Endothelial cell of umbilical vein (primary cell): ENCODE results near the gene NDUFA12. TPM values are rescaled to one million over a fixed set of nuclear protein-coding genes. Genes with fewer than 3 reads are reported as not detected.

ENCODE experiments used
- BruUV-seq: library from RNA; stranded (reverse); fragments of 400-500 nt; replicated peaks from 2 replicates; lab custom pipeline; 2021; lab: Mats Ljungman, UMichigan
- CTCF ChIA-PET: fragments of 300-600, 350-600 bp; sonication (Branson Sonifier 250); formaldehyde crosslinking; loops from one replicate; lab custom pipeline; 2021; ENCODE audit warnings: antibody characterized with exemption, inconsistent platforms; lab: Charles Lee
- POLR2A ChIA-PET: fragments of 300-600, 350-600 bp; sonication (Branson Sonifier 250); formaldehyde crosslinking; loops from one replicate; lab custom pipeline; 2021; ENCODE audit warnings: antibody characterized with exemption, inconsistent platforms; lab: Charles Lee
- DNase-seq: peaks from one replicate; pipeline ENCODE4 v3.0.0-alpha.2; 2011; ENCODE audit warnings: low read depth, low spot score
- FAIRE-seq: peaks from 2 replicates; lab custom pipeline; 2011; peaks lifted over from hg19 to GRCh38; lab: Jason Lieb, UNC
- H2AFZ ChIP-seq: 2 replicates; pipeline ENCODE4 v1.6.0; 2012; ENCODE audit warnings: low read depth, low read length, control low read depth, inconsistent platforms
- H3K27ac ChIP-seq: 2 replicates; pipeline ENCODE4 v1.5.1; 2011; ENCODE audit warnings: low read depth, mild to moderate bottlenecking, control low read depth, low read length, moderate library complexity; ENCODE audit not compliant: insufficient read depth
- H3K27me3 ChIP-seq, 2 experiments: 2 replicates each; pipeline versions ENCODE4 v1.6.0 to v1.6.1; 2011; ENCODE audit warnings: low read length in 2 of 2, mixed read lengths in 1 of 2; ENCODE audit not compliant: control insufficient read depth in 2 of 2, insufficient read depth in 2 of 2
- H3K36me3 ChIP-seq, 2 experiments: 2 replicates in 1 of 2; 3 replicates in 1 of 2; pipeline ENCODE4 v1.5.1; 2011; ENCODE audit warnings: low read length in 2 of 2, mild to moderate bottlenecking in 1 of 2, moderate library complexity in 1 of 2; ENCODE audit not compliant: control insufficient read depth in 2 of 2, insufficient read depth in 2 of 2; ENCODE audit errors: extremely low read depth in 1 of 2
- H3K4me1 ChIP-seq: 3 replicates; pipeline ENCODE4 v1.5.1; 2011; ENCODE audit warnings: mild to moderate bottlenecking, low read length; ENCODE audit not compliant: control insufficient read depth, insufficient read depth; ENCODE audit errors: extremely low read depth
- H3K4me2 ChIP-seq: 2 replicates; pipeline ENCODE4 v1.6.1; 2011; ENCODE audit warnings: low read length, control low read depth, mixed read lengths; ENCODE audit not compliant: insufficient read depth
- H3K4me3 ChIP-seq, 3 experiments: fragments of 200-600 bp in 1 of 3; sonication (generic), shearing (Covaris generic) in 1 of 3; replicated peaks in 1 of 3; 2 replicates each; pipeline ENCODE4 v1.5.1; 2011 to 2016; ENCODE audit warnings: control low read depth in 3 of 3, low read length in 3 of 3, mild to moderate bottlenecking in 2 of 3, inconsistent platforms in 1 of 3, low read depth in 1 of 3, moderate library complexity in 1 of 3; ENCODE audit not compliant: insufficient read depth in 1 of 3
- H3K79me2 ChIP-seq: 2 replicates; pipeline ENCODE4 v1.6.0; 2012; ENCODE audit warnings: low read length, inconsistent platforms; ENCODE audit not compliant: control insufficient read depth, insufficient read depth
- H3K9ac ChIP-seq: replicated peaks from 2 replicates; pipeline ENCODE3; 2011; ENCODE audit warnings: low read length, control low read depth; ENCODE audit not compliant: insufficient read depth; ENCODE audit errors: extremely low read depth
- H3K9me1 ChIP-seq: replicated peaks from 3 replicates; pipeline ENCODE4 v1.6.0; 2011; ENCODE audit warnings: mild to moderate bottlenecking, low read length; ENCODE audit not compliant: control insufficient read depth, insufficient read depth; ENCODE audit errors: extremely low read depth
- H3K9me3 ChIP-seq: replicated peaks from 2 replicates; pipeline ENCODE4 v1.5.1; 2012; ENCODE audit warnings: low read length, inconsistent platforms; ENCODE audit not compliant: control insufficient read depth, insufficient read depth
- H4K20me1 ChIP-seq: replicated peaks from 2 replicates; pipeline ENCODE3; 2011; ENCODE audit warnings: mild to moderate bottlenecking, low read length; ENCODE audit not compliant: control insufficient read depth, insufficient read depth; ENCODE audit errors: extremely low read depth
- EZH2 ChIP-seq: IDR thresholded peaks from 2 replicates; pipeline ENCODE4 v1.6.1; 2012; ENCODE audit warnings: borderline replicate concordance, low read depth, mild to moderate bottlenecking, moderate library complexity, low read length, inconsistent platforms; ENCODE audit not compliant: severe bottlenecking
- FOS ChIP-seq: IDR thresholded peaks from 2 replicates; pipeline ENCODE4 v1.6.1; 2011; ENCODE audit warnings: mild to moderate bottlenecking, low read length, moderate library complexity, borderline replicate concordance; ENCODE audit not compliant: insufficient read depth
- GATA2 ChIP-seq: IDR thresholded peaks from 2 replicates; pipeline ENCODE4 v1.7.0; 2011; ENCODE audit warnings: low read depth, mild to moderate bottlenecking, moderate library complexity, mixed read lengths, low read length; ENCODE audit not compliant: insufficient read length, insufficient read depth
- JUN ChIP-seq: IDR thresholded peaks from 2 replicates; pipeline ENCODE4 v1.6.1; 2011; ENCODE audit warnings: borderline replicate concordance, low read depth; ENCODE audit not compliant: insufficient read length, insufficient read depth
- MYC ChIP-seq: IDR thresholded peaks from one replicate; pipeline ENCODE4 v1.6.1; 2011; ENCODE audit warnings: mild to moderate bottlenecking, low read depth, low read length
- POLR2A ChIP-seq: IDR thresholded peaks from 2 replicates; pipeline ENCODE4 v1.6.1; 2012; ENCODE audit warnings: low read depth, mild to moderate bottlenecking, control low read depth, low read length
- POLR2AphosphoS5 ChIP-seq: IDR thresholded peaks from 2 replicates; pipeline ENCODE4 v1.6.1; 2012; ENCODE audit warnings: low read depth, mild to moderate bottlenecking, control low read depth, low read length, moderate library complexity; ENCODE audit not compliant: insufficient read depth
- dilution Hi-C: fragments of 300-500 bp; cut with MboI; formaldehyde crosslinking; loops from one replicate; pipeline ENCODE4 v1.15.0; 2019; ENCODE audit warnings: low sequenced_read_pairs; ENCODE audit not compliant: extremely low pct_ligation_motif_present
- intact Hi-C: fragments of 100-400 bp; cut with micrococcal nuclease; formaldehyde crosslinking; loops from one replicate; pipeline ENCODE4 v1.10.0; 2022
- polyA plus RNA-seq, 4 experiments: library from polyadenylated mRNA; depleted of rRNA in 3 of 4; stranded (reverse) in 3 of 4; unstranded in 1 of 4; fragments of >200 nt; gene quantifications; 2 replicates each; pipeline versions ENCODE4 v1.2.1 to v1.2.3, GENCODE V29; 2011 to 2012; ENCODE audit warnings: missing spikeins in 1 of 4
- total RNA-seq: library from RNA; stranded (reverse); gene quantifications from 2 replicates; pipeline ENCODE4 v1.2.3, GENCODE V29; 2021
- TF ChIP-seq, protein P1 (sequence below), 2 donors: IDR thresholded peaks; 1 replicate in 1 of 2; 2 replicates in 1 of 2; pipeline ENCODE4 v1.5.1; 2011; ENCODE audit warnings: low read length in 2 of 2, mild to moderate bottlenecking in 2 of 2, moderate library complexity in 2 of 2, control low read depth in 1 of 2, inconsistent platforms in 1 of 2, low read depth in 1 of 2; ENCODE audit not compliant: insufficient read depth in 1 of 2; ENCODE audit errors: extremely low read depth in 1 of 2
- TF ChIP-seq, protein P2 (sequence below): IDR thresholded peaks from 2 replicates; pipeline ENCODE4 v1.6.1; 2011; ENCODE audit not compliant: insufficient read depth, insufficient read length

NDUFA12 gene
- total and polyA plus RNA-seq, 2 donors (not counting 3 experiments of a cell fraction or from before 2014, with no cell fraction given) = 126 to 184 TPM

DNA sequence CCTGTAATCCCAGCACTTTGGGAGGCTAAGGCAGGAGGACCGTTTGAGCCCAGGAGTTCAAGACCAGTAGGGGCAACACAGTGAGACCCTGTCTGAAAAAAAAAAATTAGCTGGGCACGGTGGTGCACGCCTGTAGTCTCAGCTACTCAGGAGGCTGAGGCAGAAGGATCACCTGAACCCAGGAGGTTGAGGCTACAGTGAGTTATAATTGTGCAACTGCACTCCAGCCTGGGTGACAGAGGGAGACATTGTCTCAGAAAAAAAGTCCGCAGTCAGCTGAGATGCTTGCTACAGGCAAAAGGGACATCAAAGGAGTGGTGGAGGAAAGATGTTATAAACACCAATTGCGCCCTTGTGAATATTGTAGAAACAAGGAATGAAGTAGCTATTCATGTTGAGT is 77.8 kb downstream of the NDUFA12 start:
- Histone ChIP-seq H3K4me2 (no peak overlapping the region), H3K27ac (no peak overlapping the region), H3K9me1 (no peaks in the 10 kb centered on the region), H3K27me3 (peaks cover 2% of the 10 kb centered on the region in 2 experiments), H3K79me2 (no peaks in the 10 kb centered on the region), H3K36me3 (no peaks in the 10 kb centered on the region), H2AFZ (no peak overlapping the region), H4K20me1 (no peaks in the 10 kb centered on the region), H3K9me3 (no peaks in the 10 kb centered on the region), H3K9ac (no peak overlapping the region), H3K4me3 (no peak overlapping the region), H3K4me1 (no peaks in the 10 kb centered on the region)
- FAIRE-seq (no peak), DNase-seq (no peak)
- POLR2A ChIA-PET = no interaction called here
- dilution Hi-C loops (no loop called here), intact Hi-C loops (no loop called here)
- TF ChIP-seq POLR2A = no peak
- no peak for TF ChIP-seq FOS
- TF ChIP-seq JUN = no peak
- no TSS peak for BruUV-seq
- CTCF ChIA-PET = no interaction called here

DNA sequence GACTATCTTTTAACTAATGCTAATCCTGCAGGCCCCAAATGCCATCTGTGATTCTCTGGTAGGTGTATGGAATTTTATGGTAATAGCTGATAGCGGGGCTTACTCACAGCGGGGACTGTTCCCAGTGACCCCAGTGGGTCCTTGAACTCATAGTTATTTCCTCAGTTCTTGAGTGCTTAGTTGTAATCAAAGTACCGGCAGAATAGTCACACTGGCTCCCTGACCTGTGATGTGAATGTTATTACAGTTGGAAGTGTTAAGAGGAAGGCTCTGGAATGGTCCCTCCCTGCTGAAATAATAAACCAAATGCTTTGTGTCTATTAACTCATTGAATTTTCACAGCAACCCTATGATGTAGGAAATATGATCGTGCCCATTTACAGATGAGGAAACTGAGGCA is 78.3 kb downstream of the NDUFA12 start:
- BruUV-seq = no TSS peak
- CTCF ChIA-PET = no interaction called here

More for the DNA sequence above, 78.3 kb downstream of the NDUFA12 start:
- H3K36me3 ChIP-seq = no peaks in the 10 kb centered on the region
- TF ChIP-seq EZH2 (no peak), MYC (no peak), FOS (no peak), POLR2A (no peak), POLR2AphosphoS5 (no peak), JUN (no peak), GATA2 (no peak)
- TF ChIP-seq, protein P1, sequence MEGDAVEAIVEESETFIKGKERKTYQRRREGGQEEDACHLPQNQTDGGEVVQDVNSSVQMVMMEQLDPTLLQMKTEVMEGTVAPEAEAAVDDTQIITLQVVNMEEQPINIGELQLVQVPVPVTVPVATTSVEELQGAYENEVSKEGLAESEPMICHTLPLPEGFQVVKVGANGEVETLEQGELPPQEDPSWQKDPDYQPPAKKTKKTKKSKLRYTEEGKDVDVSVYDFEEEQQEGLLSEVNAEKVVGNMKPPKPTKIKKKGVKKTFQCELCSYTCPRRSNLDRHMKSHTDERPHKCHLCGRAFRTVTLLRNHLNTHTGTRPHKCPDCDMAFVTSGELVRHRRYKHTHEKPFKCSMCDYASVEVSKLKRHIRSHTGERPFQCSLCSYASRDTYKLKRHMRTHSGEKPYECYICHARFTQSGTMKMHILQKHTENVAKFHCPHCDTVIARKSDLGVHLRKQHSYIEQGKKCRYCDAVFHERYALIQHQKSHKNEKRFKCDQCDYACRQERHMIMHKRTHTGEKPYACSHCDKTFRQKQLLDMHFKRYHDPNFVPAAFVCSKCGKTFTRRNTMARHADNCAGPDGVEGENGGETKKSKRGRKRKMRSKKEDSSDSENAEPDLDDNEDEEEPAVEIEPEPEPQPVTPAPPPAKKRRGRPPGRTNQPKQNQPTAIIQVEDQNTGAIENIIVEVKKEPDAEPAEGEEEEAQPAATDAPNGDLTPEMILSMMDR (IDR thresholded peaks at IDR 0.05; ENCODE audit: extremely low read depth in 1 of 2, insufficient read depth in 1 of 2, low read depth in 1 of 2, low read length in 2 of 2) = no peak
- TF ChIP-seq, protein P2, sequence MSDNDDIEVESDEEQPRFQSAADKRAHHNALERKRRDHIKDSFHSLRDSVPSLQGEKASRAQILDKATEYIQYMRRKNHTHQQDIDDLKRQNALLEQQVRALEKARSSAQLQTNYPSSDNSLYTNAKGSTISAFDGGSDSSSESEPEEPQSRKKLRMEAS = no peak
- FAIRE-seq = no peak
- no peak overlapping the region for H2AFZ ChIP-seq
- H3K79me2 ChIP-seq = no peaks in the 10 kb centered on the region
- H3K4me3 ChIP-seq = no peak overlapping the region
- no peaks in the 10 kb centered on the region for H3K27me3 ChIP-seq
- no peaks in the 10 kb centered on the region for H3K4me1 ChIP-seq
- H3K27ac ChIP-seq = no peak overlapping the region
- no peak overlapping the region for H3K9ac ChIP-seq
- peak; percentile 64 for DNase-seq
- no peak overlapping the region for H3K4me2 ChIP-seq
- no peaks in the 10 kb centered on the region for H4K20me1 ChIP-seq
- POLR2A ChIA-PET = no interaction called here
- dilution Hi-C loops (no loop called here), intact Hi-C loops (no loop called here)
- H3K9me1 ChIP-seq = no peaks in the 10 kb centered on the region
- H3K9me3 ChIP-seq = no peaks in the 10 kb centered on the region
